HT-29 (cell line): Measurements from ENCODE around the gene MRPL40. TPM values are rescaled to one million over a fixed set of nuclear protein-coding genes. Genes with fewer than 3 reads are reported as not detected.

ENCODE experiments used
- DNase-seq: peaks from one replicate; pipeline ENCODE4 v3.0.0-alpha.2; 2015; ENCODE audit warnings: low spot score
- total RNA-seq: library from RNA; depleted of rRNA; stranded (reverse); fragments of >200 nt; shearing (Covaris generic); gene quantifications from 2 replicates; pipeline ENCODE4 v1.2.3, GENCODE V29; 2014; rRNA removed

MRPL40 gene
- 67.8 and 70.6 TPM in 2 replicates for total RNA-seq

DNA sequence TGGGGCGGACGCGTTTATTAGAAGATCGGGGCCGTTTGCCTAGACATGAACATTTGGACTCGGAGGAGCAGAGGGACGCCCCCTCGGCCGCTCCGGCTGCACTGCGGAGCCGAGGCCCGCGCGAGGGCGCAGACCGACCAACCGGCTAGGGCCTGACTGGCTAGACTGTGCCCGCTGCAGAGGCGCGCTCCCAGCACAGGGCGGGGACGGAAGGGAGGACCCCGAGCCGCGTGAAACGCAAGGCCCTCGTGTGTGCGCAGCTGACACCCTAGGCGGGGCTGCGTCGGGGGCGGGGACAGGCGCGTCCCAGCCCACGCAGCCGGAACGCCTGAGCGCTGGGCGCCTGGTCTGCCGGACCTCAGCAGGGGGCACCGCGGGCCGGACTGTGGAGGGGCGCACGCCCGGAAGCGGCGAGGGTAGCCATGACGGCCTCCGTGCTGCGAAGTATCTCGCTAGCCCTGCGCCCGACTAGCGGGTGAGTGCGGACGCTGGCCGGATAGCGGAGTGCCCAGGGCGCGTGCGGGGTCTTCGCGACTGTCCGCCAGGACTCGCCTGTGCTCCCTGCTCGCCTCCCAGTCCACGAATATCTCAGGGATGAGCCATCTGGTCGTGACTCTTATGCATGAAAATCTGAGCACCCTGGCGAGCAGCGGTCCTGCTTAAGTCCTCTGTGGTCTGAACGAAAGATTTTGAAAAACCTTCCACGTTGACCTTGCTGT is at the start of gene MRPL40:
Gene MRPL40 (plus strand): TSS at position 413 of the 719 bp plus-strand sequence. CDS start 10 bp downstream, at position 423.
- peak; percentile 98 for DNase-seq

DNA sequence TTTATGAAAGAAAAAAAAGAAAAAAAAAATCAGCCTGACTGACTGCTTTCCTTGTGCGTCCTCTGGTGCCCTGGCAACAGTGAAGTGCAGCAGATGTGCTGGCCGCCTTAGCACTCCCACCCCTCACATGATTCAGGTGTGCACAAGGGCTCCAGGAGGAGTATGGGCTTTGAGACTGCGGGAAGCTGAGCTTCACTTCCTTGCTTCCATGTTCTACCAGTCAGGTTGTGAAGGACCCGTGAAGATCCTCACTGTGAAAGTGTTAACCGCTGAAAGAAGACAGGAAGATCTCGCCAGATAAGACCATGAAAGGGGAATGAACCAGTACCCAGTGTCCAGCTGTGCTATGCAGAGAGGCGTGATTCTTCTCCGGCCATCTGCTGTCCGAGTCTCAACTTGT is 49.1 kb upstream of the MRPL40 start:
- no peak for DNase-seq

DNA sequence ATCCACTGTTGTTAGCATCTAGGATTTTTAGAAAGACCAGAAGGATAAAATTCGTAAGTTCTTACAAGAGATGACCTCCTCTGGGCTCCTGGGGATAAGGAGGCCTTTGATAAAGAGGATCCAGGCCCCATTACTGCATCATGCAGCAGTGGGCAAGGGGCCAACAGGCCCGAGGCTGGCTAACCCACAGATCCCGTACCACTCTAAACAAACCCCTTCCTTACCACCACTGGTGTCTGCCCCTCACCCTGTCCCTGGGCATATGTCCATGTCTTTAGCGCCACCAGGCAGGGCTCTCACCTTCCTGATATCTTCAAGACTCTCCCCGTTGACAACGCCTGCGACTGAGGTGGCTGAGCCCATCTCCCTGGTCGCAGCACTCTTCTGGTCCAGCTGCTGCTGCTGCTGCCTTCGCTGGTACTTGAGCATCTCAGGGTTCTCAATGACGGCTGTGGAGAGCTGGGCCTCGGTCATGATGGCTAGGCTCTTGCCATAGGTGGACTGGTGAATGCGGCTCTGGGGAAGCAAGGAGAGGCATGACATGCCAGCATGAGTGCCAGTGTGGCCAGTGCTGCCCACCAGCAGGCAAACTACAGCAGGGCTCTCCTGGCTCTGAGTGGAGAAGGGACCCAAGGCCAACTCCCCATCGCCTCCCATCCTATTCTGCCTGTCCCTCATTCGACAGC is 47.0 kb upstream of the MRPL40 start:
- DNase-seq: no peak

DNA sequence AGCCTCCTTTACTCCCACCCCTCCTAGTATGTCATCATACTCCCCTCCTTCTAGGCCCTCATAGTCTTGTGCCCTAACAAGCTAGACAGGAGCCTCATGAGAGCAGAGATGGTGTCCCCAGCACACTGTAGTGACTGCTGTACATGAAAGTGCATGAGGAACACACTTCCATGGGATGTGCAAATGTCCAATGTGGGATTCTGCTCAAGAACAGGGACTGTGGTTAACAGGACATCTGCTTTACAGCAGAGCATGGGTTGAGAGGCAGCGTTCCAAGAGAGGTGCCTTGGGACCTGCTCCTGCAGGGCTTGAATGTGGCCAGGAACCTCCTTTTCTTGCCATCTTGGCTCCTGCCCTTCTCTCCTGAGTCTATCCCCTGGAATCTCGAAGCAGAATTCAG is 46.1 kb upstream of the MRPL40 start:
- DNase-seq: no peak

GRCh38 chr22:19387038-19387437 is 45.3 kb upstream of the MRPL40 start:
- DNase-seq: no peak

GRCh38 chr22:19387575-19387974 is 44.8 kb upstream of the MRPL40 start:
- DNase-seq: no peak

DNA sequence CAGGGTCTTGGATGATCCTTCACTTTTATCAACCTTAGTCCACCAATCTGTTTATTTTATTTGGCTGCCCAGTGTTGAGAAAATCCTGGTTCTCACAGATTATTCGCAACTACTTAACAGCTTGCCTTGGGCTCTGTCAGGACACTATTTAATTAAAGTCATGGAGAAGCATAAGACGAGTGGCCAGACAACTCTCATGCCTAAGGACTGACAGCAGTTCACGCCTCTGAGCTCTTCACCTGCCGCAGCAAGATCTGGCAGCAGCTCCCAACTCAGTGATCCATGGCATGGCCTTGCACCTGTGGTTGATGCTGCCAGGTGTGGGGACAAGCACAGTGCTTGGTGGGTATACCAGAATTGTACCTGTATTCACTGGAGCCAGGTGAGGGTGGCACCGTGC is 38.6 kb upstream of the MRPL40 start:
- no peak for DNase-seq

GRCh38 chr22:19394274-19395050 is 37.9 kb upstream of the MRPL40 start:
- no peak for DNase-seq

GRCh38 chr22:19395276-19395675 is 37.1 kb upstream of the MRPL40 start:
- no peak for DNase-seq

DNA sequence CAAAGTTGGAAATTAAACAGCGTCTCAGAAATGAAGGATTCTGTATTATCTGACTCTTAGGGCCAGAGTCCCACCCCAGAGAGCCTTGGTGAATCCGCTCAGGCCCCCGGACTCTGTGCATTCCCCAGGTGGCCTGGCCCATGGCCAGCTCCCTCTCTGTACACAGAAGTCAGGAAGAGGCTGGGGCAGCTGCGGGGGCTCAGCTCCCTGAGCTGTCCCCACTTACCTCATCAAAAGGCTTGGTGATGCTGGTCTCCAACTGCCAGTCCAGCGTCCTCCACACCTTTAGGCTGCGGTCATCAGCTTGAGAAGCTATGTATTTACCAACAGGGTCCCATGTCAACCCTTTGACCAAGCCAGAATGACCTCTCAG is 35.8 kb upstream of the MRPL40 start:
- no peak for DNase-seq

DNA sequence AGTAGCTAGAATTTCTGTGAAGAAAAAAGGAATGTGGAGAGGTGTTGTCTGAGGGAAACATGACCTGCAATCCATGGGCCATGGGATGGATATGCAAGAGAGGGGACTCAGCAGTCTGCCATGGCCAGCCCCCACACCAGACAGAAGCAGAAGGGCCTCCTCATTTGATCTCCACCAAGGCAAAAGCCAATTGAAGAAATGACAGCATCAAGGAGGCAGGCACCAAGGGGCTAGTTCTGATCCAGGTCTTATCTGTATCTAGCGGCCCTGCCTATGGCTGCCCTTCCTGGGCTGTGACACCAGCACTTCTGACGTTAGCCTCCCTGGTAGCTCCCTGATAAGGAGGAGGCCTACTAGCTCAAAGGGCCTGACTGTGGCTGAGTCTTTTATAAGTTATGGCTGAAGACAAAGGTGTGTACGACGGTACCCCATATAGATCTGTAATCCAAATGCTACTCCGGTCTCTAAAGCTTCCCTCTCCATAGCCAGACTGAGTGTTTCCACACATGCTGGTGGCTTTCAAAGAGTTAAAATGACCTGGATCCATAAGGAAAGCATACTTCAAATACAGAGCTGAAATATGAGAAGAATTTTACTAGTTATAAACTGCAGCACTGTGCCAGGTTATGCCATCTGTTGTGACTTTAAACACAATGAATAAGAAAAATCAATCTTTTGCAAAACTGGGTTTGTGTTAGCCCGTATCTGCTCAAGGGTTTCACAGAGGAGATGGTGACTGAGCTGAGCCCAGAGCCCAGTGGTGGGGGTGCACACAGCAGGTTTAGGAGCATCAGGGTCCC is 35.2 kb upstream of the MRPL40 start:
- DNase-seq: no peak

- DNase-seq: no peak
Observed at GRCh38 chr22:19397734-19398104, 34.6 kb upstream of the MRPL40 start.

DNA sequence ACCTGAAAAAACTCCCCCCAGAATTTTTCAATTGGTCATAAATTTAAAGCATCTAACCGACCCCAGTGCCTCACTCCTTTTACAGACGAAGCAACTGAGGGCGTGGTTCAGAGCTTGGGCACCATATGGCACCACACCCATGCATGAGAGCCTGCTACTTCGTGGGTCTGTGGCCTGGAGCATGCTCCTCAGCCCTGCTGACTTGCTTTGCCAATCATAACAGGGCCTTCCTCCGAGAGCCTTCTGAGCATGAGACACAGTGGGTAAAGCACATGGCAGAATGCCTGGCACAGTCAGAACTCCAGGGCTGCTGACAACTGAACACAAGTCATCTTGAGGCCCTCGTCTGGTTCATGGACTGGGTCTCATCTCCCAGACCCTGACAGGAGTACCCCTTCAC is 34.1 kb upstream of the MRPL40 start:
- no peak for DNase-seq

GRCh38 chr22:19398652-19399051 is 33.7 kb upstream of the MRPL40 start:
- no peak for DNase-seq

DNA sequence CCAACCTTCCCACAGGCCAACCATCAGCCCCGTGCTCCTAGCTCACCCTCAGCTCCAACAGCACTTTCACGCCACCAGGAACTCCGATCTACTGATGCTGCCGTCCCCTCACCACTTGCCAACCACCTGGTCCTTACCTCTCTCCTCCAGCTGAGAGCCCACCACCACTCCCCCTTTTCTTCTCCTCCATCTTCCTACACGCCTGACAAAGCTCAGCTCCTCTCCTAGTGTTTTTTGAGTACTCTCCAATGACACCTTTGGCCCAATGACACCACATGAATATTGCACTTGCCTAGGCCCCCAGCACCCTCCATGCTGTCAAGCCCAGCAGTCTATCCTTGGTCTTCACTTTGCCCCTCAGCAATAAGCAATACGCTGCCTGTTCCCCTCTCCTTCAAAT is 31.5 kb upstream of the MRPL40 start:
- no peak for DNase-seq

GRCh38 chr22:19401483-19401882 is 30.9 kb upstream of the MRPL40 start:
- no peak for DNase-seq

DNA sequence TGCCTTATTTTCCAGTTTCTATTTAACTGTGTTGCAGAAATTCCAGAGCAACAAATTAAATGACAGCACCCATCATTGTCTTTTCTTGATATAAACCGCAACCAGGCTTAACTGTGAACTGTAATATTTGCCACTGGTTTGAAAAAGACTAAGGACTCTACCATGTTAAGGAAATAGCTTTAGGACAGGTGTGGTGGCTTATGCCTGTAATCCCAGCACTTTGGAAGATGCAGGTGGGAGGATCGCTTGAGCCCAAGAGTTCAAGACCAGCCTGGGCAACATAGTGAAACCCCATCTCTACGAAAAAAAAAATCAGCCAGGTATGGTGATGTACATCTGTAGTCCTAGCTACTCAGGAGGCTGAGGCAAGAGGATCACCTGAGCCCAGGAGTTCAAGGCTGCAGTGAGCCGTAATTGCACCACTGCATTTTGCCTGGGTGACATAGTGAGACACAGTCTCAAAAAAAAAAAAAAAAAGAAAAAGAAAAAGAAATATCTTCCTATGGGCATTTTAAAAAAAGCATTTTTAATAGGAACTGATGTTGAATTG is 29.6 kb upstream of the MRPL40 start:
- DNase-seq: no peak

DNA sequence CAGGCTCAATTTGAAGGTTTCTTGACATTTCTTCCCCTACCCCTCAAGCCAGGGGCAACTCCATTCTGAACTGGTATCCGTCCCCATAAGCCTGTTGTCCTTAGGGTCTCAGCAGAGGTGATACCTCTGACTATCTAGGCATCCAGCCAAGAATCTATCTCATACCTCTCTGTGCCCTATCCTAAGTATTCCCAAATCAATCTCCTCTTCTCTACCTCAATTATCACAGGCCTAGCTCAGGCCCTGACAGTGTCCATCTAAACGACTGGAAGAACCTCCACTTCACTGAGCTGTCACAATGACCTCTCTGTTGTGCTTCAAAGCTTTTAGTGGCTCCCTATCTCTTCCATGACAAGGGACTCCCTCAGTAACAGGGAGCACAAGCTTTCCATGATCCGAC is 27.7 kb upstream of the MRPL40 start:
- no peak for DNase-seq

DNA sequence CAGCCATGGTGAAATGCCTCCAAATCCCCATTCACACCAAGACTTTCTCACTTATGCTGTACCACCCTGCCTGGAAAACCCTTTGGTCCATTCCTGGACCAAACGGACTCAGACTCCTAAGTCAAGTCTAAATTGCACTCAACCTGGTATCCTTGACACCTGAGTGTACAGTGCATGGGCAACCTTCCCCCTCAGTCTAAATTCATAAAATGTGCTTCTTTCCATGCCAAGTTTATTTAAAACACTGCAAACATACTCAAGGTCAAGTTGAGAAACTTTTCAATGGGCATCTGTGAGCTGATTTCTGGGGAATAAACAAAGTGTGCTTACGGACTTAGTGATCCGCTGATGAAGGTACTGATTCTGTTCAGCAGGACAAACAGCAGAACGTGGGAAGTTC is 27.2 kb upstream of the MRPL40 start:
- no peak for DNase-seq

DNA sequence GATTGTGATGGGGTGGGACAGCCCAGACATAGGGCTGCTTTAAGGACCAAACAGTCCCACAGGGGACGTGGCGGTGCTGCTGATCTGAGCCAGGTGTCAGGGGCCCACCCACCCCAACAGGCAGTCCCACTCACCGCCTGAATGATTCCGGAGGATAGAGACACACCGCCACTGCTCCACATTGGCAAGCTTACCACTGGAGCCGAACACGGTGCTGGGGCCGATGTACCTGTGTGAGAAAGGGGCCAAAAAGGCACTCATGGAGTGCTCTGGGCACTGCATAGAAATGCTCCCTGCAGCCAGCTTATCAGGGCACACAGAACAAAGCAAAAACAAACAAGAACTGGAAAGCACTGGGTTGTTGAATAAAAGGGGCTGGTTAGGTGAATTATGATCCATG is 26.7 kb upstream of the MRPL40 start:
- DNase-seq: no peak

DNA sequence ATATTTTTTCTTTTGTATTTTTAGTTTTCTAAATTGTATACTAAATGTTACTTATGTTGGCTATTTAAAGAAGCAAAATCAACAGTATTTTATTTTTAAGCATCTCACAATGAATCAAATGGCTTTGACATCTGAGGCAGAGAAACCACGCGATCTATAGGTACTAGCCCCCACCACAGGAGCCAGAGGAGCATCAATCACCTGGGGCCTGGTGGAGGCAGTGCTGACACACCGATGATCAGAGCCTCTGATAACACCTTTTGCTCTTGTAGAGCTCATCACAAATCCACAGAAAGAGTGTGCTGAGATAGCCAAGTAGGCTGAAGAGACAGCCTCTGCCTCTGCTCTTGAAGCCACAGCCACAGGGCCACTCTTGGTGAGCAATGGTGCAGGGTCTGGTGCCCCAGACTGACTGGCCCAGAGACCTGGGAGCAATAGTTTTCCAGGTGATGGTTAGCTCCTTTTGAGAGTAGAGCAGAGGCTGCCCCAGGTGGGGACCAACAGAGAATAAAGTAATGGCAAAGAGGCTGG is 26.0 kb upstream of the MRPL40 start:
- no peak for DNase-seq
